CD4-positive, alpha-beta T cell (primary cell): ENCODE data around the gene GPR101. TPM values are rescaled to one million over a fixed set of nuclear protein-coding genes. Genes with fewer than 3 reads are reported as not detected.

Experiments used
- ATAC-seq: fragments of 200-7000 bp; cut with Tn5 transposase; one replicate; pipeline ENCODE4 v1.10.0; 2022; ENCODE audit warnings: mild to moderate bottlenecking; ENCODE audit not compliant: poor library complexity
- CTCF ChIA-PET: fragments of 350-600 bp; sonication (Branson Sonifier 250); formaldehyde crosslinking; loops from one replicate; lab custom pipeline; 2021; ENCODE audit warnings: antibody characterized with exemption, inconsistent platforms; lab: Charles Lee
- POLR2A ChIA-PET: fragments of 350-600 bp; sonication (Branson Sonifier 250); formaldehyde crosslinking; loops from one replicate; lab custom pipeline; 2021; ENCODE audit warnings: antibody characterized with exemption, inconsistent platforms; lab: Charles Lee
- DNase-seq, 14 experiments: peaks; one replicate each; pipeline ENCODE4 v3.0.0-alpha.2; 2013 to 2020; ENCODE audit warnings: mixed read lengths in 2 of 14
- H3K27ac ChIP-seq, 2 donors: one replicate each; pipeline versions ENCODE4 v1.5.1 to v1.7.0; 2013; ENCODE audit warnings: low read length in 2 of 2, low read depth in 1 of 2, mild to moderate bottlenecking in 1 of 2
- H3K27me3 ChIP-seq, 2 experiments: 1 replicate in 1 of 2; 2 replicates in 1 of 2; pipeline versions ENCODE4 v1.6.1 to v1.7.0; 2013; ENCODE audit warnings: low read length in 2 of 2, control low read depth in 1 of 2, mild to moderate bottlenecking in 1 of 2, moderate library complexity in 1 of 2; ENCODE audit not compliant: insufficient read depth in 2 of 2, control insufficient read depth in 1 of 2
- H3K36me3 ChIP-seq: one replicate; pipeline ENCODE4 v1.6.1; 2013; ENCODE audit warnings: low read length, control low read depth; ENCODE audit not compliant: insufficient read depth
- H3K4me1 ChIP-seq: one replicate; pipeline ENCODE4 v1.6.1; 2013; ENCODE audit warnings: low read length, control low read depth; ENCODE audit not compliant: insufficient read depth
- H3K4me3 ChIP-seq: one replicate; pipeline ENCODE4 v1.5.1; 2013; ENCODE audit warnings: mild to moderate bottlenecking, low read length, moderate library complexity
- H3K9me3 ChIP-seq, 2 experiments: 1 replicate in 1 of 2; 2 replicates in 1 of 2; pipeline versions ENCODE4 v1.6.1 to v1.7.0; 2013; ENCODE audit warnings: low read length in 2 of 2, mild to moderate bottlenecking in 2 of 2, control low read depth in 1 of 2, moderate library complexity in 1 of 2; ENCODE audit not compliant: control insufficient read depth in 1 of 2, insufficient read depth in 1 of 2
- H3K27ac Mint-ChIP-seq: one replicate; pipeline ENCODE4 v1.8.0; 2020; ENCODE audit warnings: mixed read lengths
- H3K27me3 Mint-ChIP-seq: one replicate; pipeline ENCODE4 v1.8.0; 2021; ENCODE audit warnings: mixed read lengths
- H3K36me3 Mint-ChIP-seq: one replicate; pipeline ENCODE4 v1.8.0; 2021; ENCODE audit warnings: low read depth, mixed read lengths
- H3K4me1 Mint-ChIP-seq: one replicate; pipeline ENCODE4 v1.8.0; 2021; ENCODE audit warnings: low read depth, mixed read lengths
- H3K4me3 Mint-ChIP-seq: one replicate; pipeline ENCODE4 v1.8.0; 2020; ENCODE audit warnings: mild to moderate bottlenecking, mixed read lengths
- H3K9me3 Mint-ChIP-seq: one replicate; pipeline ENCODE4 v1.8.0; 2020; ENCODE audit warnings: mixed read lengths
- CTCF ChIP-seq: fragments of 200-600 bp; IDR thresholded peaks from one replicate; pipeline ENCODE4 v1.8.0; 2022; ENCODE audit warnings: antibody characterized with exemption, mild to moderate bottlenecking
- intact Hi-C, 2 experiments: fragments of 100-400 bp; cut with DNase I in 1 of 2; cut with micrococcal nuclease in 1 of 2; formaldehyde crosslinking; loops; one replicate each; pipeline versions ENCODE4 v1.15.1 to v1.9.0; 2023 to 2025; cut with DNase I, micrococcal nuclease
- total RNA-seq, 174 experiments: library from RNA in 2 of 174; stranded (reverse) in 2 of 174; gene quantifications; one replicate each; pipeline ENCODE4 v1.2.3 and lab custom pipeline; 2021 to 2026

GPR101 gene
- total RNA-seq, 2 experiments from 2014 or later = 0.17 to 0.22 TPM

- Histone ChIP-seq H3K4me1 (no peaks in the 10 kb centered on the region), H3K27ac (no peak overlapping the region), H3K27me3 (peaks cover 0 to 22% of the 10 kb centered on the region in 2 experiments), H3K36me3 (no peaks in the 10 kb centered on the region), H3K4me3 (no peak overlapping the region), H3K9me3 (no peaks in the 10 kb centered on the region)
- DNase-seq (no peak), ATAC-seq (no peak)
- Mint-ChIP-seq H3K4me1 (no peaks in the 10 kb centered on the region), H3K27me3 (peaks cover 22% of the 10 kb centered on the region), H3K27ac (no peak overlapping the region), H3K4me3 (no peak overlapping the region), H3K36me3 (no peaks in the 10 kb centered on the region), H3K9me3 (no peaks in the 10 kb centered on the region)
- POLR2A ChIA-PET = no interaction called here
- CTCF ChIA-PET = no interaction called here
- no peak for TF ChIP-seq CTCF
- intact Hi-C loops = no loop called here
These were observed 24.7 kb upstream of the GPR101 start for GRCh38 chrX:137058339-137059127.

- ATAC-seq = peak; percentile 31
- no peaks in the 10 kb centered on the region for H3K9me3 Mint-ChIP-seq
- Histone ChIP-seq H3K4me3 (peak overlapping the region; percentile 48), H3K4me1 (peaks cover 15% of the 10 kb centered on the region), H3K36me3 (no peaks in the 10 kb centered on the region), H3K9me3 (no peaks in the 10 kb centered on the region), H3K27me3 (peaks cover 4 to 30% of the 10 kb centered on the region in 2 experiments), H3K27ac (no peak overlapping the region)
- H3K4me3 Mint-ChIP-seq = peak overlapping the region; percentile 96
- intact Hi-C loops = loop anchor here (1.0 to 2.0 kb wide), 2 partner anchors 98 kb away; no protein-coding TSS in a partner anchor
- H3K4me1 Mint-ChIP-seq = peaks cover 11% of the 10 kb centered on the region
- H3K27ac Mint-ChIP-seq = no peak overlapping the region
- POLR2A ChIA-PET = no interaction called here
- peak; percentile 38 for TF ChIP-seq CTCF
- no peaks in the 10 kb centered on the region for H3K36me3 Mint-ChIP-seq
- DNase-seq = peak in 6 of 14 experiments; percentile 7 to 52 (median 28)
- peaks cover 47% of the 10 kb centered on the region for H3K27me3 Mint-ChIP-seq
- CTCF ChIA-PET = interaction anchor here (0.6 to 1.4 kb wide), 8 partner anchors 9 to 342 kb away, joined by 3 to 7 read pairs (median 3); partner anchors contain the start of gene GPR101
These were observed 18.9 kb upstream of the GPR101 start for GRCh38 chrX:137052643-137053235.

- peak; percentile 78 for TF ChIP-seq CTCF
- Histone ChIP-seq H3K27me3 (peaks cover 4 to 30% of the 10 kb centered on the region in 2 experiments), H3K27ac (no peak overlapping the region), H3K4me3 (peak overlapping the region; percentile 48), H3K9me3 (no peaks in the 10 kb centered on the region), H3K36me3 (no peaks in the 10 kb centered on the region), H3K4me1 (peaks cover 15% of the 10 kb centered on the region)
- DNase-seq (peak; percentile 64 to 87 (median 72)), ATAC-seq (peak; percentile 89)
- Mint-ChIP-seq H3K27ac (no peak overlapping the region), H3K4me3 (peak overlapping the region; percentile 96), H3K36me3 (no peaks in the 10 kb centered on the region), H3K4me1 (peaks cover 11% of the 10 kb centered on the region), H3K27me3 (peaks cover 47% of the 10 kb centered on the region), H3K9me3 (no peaks in the 10 kb centered on the region)
- ChIA-PET POLR2A (no interaction called here), CTCF (interaction anchor here (0.6 to 1.4 kb wide), 8 partner anchors 9 to 341 kb away, joined by 3 to 7 read pairs (median 3); partner anchors contain the start of gene GPR101)
- intact Hi-C loops = loop anchor here (1.0 to 2.0 kb wide), 2 partner anchors 97 to 98 kb away; no protein-coding TSS in a partner anchor
These were observed 18.3 kb upstream of the GPR101 start for GRCh38 chrX:137051978-137052642.
